Measurements from ENCODE around the gene EHD2.
"Not testable (repeated sequence)": the region's sequence is repeated elsewhere in the genome, so short reads cannot be mapped to it uniquely, and the experiment has no call there.

Gene EHD2

DNA sequence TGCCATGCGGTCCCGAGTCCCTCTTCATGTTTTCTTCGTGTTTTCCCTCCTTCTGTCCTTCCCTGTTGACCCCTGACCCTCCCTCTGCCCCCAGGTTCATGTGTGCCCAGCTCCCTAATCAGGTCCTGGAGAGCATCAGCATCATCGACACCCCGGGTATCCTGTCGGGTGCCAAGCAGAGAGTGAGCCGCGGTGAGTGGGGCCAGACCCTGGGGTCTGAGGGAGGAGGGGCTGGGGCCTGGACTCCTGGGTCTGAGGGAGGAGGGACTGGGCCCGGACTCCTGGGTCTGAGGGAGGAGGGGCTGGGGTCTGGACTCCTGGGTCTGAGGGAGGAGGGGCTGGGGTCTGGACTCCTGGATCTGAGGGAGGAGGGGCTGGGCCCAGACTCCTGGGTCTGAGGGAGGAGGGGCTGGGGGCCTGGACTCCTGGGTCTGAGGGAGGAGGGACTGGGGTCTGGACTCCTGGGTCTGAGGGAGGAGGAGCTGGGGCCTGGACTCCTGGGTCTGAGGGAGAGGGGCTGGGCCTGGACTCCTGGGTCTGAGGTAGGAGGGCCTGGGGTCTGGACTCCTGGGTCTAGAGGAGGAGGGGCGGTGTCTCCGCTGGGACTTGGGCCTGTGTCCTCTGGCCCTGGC lies 5.3 kb downstream of the EHD2 start:
- DNase-seq: not testable (repeated sequence)

- DNase-seq: no peak
Measured at GRCh38 chr19:47719047-47719859, 6.0 kb downstream of the EHD2 start.

GRCh38 chr19:47720669-47721422 lies 7.6 kb downstream of the EHD2 start:
- no peak for DNase-seq

GRCh38 chr19:47723581-47723940 lies 10.3 kb downstream of the EHD2 start:
- no peak for DNase-seq

- DNase-seq: no peak
Measured at GRCh38 chr19:47725759-47726401, 12.7 kb downstream of the EHD2 start.

- DNase-seq: no peak
Measured at GRCh38 chr19:47726467-47726866, 13.2 kb downstream of the EHD2 start.

DNA sequence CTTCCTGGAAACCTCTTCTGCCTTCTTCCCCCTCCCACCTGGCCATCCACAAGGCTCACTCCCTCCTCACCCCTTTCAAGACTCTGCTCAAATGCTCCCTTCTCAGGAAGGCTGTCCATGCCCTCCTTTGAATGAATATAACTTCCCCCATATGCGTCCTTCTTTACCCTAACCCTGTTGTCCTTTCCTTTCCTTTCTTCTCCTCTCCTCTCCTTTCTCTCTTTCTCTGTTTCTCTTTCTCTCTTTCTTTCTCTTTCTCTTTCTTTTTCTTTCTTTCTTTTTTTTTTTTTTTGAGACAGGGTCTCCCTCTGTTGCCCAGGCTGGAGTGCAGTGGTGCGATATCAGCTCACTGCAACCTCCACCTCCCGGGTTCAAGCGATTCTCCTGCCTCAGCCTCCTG lies 15.1 kb downstream of the EHD2 start:
- DNase-seq: not testable (repeated sequence)

GRCh38 chr19:47729468-47729798 lies 16.2 kb downstream of the EHD2 start:
- DNase-seq: no peak

DNA sequence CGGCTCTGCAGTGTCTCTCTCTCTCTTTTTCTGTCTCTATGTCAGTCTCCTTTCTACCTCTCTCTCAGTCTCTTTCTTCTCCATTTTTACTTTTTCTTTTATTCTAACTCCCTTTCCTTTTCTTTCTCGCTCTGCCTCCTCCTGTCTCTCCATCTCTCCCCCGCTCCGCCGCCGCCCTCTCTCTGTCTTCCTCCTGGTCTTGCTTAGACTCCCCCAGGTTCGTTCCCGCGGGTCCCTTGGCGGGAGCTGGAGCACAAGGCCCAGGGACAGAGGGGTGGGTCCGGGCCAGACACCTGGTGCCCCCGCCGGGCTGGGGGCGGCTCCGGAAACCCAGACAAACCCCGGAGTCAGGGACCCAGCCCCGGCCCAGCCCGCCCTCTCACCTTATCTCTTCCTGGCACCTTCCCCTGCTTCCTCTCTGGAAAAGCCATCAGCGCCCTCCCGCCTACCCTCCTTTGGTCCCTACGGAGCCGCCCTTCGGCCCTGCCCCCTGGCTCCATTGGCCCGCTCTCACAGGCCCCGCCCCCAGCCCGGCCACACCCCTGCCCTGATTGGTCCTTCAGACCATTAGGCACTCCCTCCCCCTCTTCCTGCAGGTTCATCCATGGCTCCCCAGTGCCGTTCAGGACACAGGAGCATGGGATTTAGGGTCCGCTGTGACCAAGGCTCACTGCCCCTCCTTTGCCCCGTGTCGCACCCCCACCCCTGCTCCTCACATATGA lies 16.7 kb downstream of the EHD2 start:
- DNase-seq: no peak

- no peak for DNase-seq
Measured at GRCh38 chr19:47730521-47730889, 17.3 kb downstream of the EHD2 start.

DNA sequence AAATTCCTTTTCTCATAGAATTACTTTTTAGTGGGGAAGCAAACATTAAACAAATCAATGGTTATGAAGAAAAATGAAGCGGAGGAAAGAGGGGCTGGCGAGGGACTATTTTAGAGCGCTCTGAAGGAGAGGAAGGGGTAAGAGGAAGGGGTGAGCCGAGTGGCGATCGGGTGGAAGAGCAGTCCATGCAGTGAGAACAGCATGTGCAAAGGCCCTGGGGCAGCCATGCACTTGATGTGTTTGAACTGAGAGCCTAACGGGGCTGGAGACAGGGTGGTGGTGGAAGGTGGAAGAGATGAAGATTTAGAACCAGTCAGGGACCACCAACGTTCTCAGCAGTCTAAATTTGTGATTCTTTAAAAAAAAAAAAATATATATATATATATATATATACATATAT lies 17.7 kb downstream of the EHD2 start:
- no peak for DNase-seq

GRCh38 chr19:47735131-47735530 lies 21.9 kb downstream of the EHD2 start:
- DNase-seq: no peak

- no peak for DNase-seq
Measured at GRCh38 chr19:47740866-47741519, 27.8 kb downstream of the EHD2 start.

DNA sequence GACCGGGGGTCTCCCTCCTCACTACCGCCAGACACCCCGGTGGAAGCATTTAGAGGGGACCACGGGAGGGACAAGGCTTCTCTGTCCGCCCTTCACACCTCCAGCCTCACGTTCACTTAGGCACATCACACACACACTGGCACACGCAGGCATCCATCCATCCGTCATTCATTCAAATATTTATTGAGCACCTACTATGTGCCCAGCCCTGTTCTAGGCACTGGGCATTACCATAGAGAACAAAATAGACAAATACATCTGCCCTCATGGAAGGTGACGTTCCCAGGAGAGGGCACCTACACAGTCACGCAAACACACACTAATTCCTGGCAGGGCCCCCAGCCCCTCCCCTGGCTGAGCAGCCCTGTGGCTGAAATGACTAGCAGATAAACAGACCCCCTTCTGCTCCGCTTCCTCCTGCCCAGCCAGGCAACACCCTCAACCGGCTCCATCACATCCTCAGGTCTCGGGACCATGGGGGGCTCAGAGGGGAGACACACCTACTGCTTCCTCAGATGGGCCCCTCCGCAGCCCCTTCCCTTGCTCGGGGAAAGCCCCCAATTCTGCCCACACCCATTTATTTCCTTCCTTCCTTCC lies 28.4 kb downstream of the EHD2 start:
- DNase-seq: no peak

- no peak for DNase-seq
Measured at GRCh38 chr19:47742634-47743033, 29.4 kb downstream of the EHD2 start.

GRCh38 chr19:47745010-47745901 lies 32.0 kb downstream of the EHD2 start, which contains the start of gene NOP53:
NOP53 (plus strand) TSS chr19:47745546; CDS start chr19:47745560, 14 bp downstream.
- peak; percentile 94 for DNase-seq

GRCh38 chr19:47746129-47746528 lies 32.9 kb downstream of the EHD2 start:
- DNase-seq: not testable (repeated sequence)

DNA sequence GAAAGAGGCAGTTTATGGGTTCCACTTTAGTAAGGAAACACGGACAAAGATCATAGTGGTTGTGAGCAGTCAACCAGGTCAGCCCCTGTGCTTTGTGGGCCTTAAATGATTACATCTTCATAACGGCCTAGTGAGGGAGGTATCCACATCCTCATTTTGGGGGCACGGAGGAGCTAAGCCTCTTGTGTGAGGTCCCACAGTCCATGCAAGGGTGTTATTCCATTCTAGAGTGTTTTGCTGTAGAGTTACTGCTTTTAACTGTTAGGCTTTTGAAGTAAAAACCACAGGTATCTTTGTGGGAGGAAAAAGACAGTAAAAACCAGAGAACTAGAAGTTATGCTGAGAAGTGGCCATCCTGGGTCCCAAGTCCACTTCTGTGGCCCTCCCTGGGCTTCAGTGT lies 36.1 kb downstream of the EHD2 start:
- no peak for DNase-seq

DNA sequence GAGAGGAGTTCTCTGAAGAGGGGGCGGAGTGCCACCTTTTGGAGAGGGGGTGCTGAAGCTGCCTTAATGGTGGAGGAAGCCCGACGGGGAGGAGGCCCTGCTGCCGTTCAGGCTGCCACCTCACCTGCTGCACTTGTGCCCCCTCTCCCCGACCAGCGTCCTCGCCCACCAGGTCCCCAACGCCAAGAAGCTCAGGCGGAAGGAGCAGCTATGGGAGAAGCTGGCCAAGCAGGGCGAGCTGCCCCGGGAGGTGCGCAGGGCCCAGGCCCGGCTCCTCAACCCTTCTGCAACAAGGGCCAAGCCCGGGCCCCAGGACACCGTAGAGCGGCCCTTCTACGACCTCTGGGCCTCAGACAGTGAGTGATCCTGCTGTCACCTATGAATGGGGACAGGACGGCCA lies 37.5 kb downstream of the EHD2 start:
- DNase-seq: no peak

DNA sequence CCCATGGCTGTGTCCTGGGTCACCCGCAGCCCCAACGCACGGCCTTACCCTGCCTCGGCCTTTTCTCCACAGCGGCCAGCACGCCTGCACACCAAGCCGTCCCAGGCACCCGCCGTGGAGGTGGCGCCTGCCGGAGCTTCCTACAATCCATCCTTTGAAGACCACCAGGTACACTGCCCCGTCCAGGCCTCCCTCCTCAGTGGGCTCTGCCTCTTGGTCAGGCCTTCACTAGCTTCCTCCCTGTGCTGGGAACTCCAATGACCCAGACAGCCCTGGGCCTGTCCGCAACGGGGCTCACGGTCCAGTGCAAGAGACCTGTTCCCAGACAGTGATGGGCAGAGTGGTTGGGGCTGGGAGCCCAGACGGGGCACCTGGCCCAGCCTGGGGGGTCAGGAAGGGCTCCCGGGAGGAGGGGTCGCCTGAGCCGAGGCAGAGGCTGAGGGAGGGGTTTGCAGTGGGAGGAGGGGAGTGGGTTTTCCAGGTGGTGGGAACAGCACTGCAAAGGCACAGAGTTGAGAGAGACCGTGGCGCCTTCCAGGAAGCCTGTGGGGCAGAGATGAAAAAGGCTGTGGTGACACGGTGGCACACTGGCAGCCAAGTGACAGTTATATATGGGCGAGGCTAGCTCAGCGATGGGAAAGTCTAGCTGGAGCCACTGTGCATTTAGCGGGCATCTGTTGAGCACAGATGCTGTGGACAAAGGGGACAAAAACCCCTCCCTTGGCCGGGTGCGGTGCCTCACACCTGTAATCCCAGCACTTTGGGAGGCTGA lies 39.4 kb downstream of the EHD2 start:
- no peak for DNase-seq
